HG03039 (cell line): ENCODE data around the gene EPS15.
"Not testable (repeated sequence)": the region's sequence is repeated elsewhere in the genome, so short reads cannot be mapped to it uniquely, and the experiment has no call there.

Experiments used
- ATAC-seq: cut with Tn5 transposase; IDR thresholded peaks from one replicate; pipeline ENCODE4 v1.9.1; 2021; ENCODE audit warnings: mild to moderate bottlenecking, moderate library complexity; ENCODE audit not compliant: unreplicated experiment

EPS15 gene

GRCh38 chr1:51390641-51391040, 128.4 kb downstream of the EPS15 start:
- ATAC-seq: not testable (repeated sequence)

GRCh38 chr1:51387288-51387687, 131.8 kb downstream of the EPS15 start:
- ATAC-seq: not testable (repeated sequence)

GRCh38 chr1:51386259-51386658, 132.8 kb downstream of the EPS15 start:
- ATAC-seq: not testable (repeated sequence)

- ATAC-seq: no peak
Observed at GRCh38 chr1:51385776-51386175, 133.3 kb downstream of the EPS15 start.

- ATAC-seq: no peak
Observed at GRCh38 chr1:51381964-51382363, 137.1 kb downstream of the EPS15 start.

GRCh38 chr1:51380936-51381335, 138.1 kb downstream of the EPS15 start:
- no peak for ATAC-seq

- ATAC-seq: no peak
Observed at GRCh38 chr1:51378871-51379270, 140.2 kb downstream of the EPS15 start.

GRCh38 chr1:51373898-51374297, 145.2 kb downstream of the EPS15 start:
- ATAC-seq: no peak

GRCh38 chr1:51372561-51372960, 146.5 kb downstream of the EPS15 start:
- ATAC-seq: no peak

- ATAC-seq: no peak
Observed at GRCh38 chr1:51369171-51369570, 149.9 kb downstream of the EPS15 start.

GRCh38 chr1:51365774-51366173, 153.3 kb downstream of the EPS15 start:
- no peak for ATAC-seq

GRCh38 chr1:51359879-51360278, 159.2 kb downstream of the EPS15 start:
- no peak for ATAC-seq

GRCh38 chr1:51355382-51355781, 163.7 kb downstream of the EPS15 start:
- ATAC-seq: no peak

- no peak for ATAC-seq
Observed at GRCh38 chr1:51354416-51354815, 164.7 kb downstream of the EPS15 start.

- no peak for ATAC-seq
Observed at GRCh38 chr1:51351907-51352306, 167.2 kb downstream of the EPS15 start.

GRCh38 chr1:51349862-51350261, 169.2 kb downstream of the EPS15 start:
- ATAC-seq: no peak

- ATAC-seq: no peak
Observed at GRCh38 chr1:51348147-51348527, 170.9 kb downstream of the EPS15 start.

GRCh38 chr1:51347398-51348146, 171.5 kb downstream of the EPS15 start:
- ATAC-seq: no peak

- ATAC-seq: no peak
Observed at GRCh38 chr1:51346086-51346942, 172.8 kb downstream of the EPS15 start.

- ATAC-seq: no peak
Observed at GRCh38 chr1:51345300-51345687, 173.8 kb downstream of the EPS15 start.

- ATAC-seq: no peak
Observed at GRCh38 chr1:51344602-51345299, 174.3 kb downstream of the EPS15 start.

- ATAC-seq: no peak
Observed at GRCh38 chr1:51344276-51344601, 174.8 kb downstream of the EPS15 start.
